Large intestine (tissue), 3 donors: ENCODE measurements around the gene SORT1. TPM values are rescaled to one million over a fixed set of nuclear protein-coding genes. Genes with fewer than 3 reads are reported as not detected.
A peak's percentile ranks its signal among the peaks of the same experiment; 100 is the strongest.
"Not testable (repeated sequence)": the region's sequence is repeated elsewhere in the genome, so short reads cannot be mapped to it uniquely, and the experiment has no call there.

Source experiments
- DNase-seq, 2 donors: peaks; one replicate each; pipeline versions ENCODE4 v3.0.0 to v3.0.0-alpha.2; 2013
- H3K27ac ChIP-seq: one replicate; pipeline ENCODE4 v1.5.1; 2013; ENCODE audit warnings: low read length
- H3K27me3 ChIP-seq: 2 replicates; pipeline ENCODE4 v1.6.1; 2013; ENCODE audit warnings: low read length; ENCODE audit not compliant: control insufficient read depth, insufficient read depth
- H3K36me3 ChIP-seq: 2 replicates; pipeline ENCODE4 v1.6.1; 2013; ENCODE audit warnings: low read length; ENCODE audit not compliant: control insufficient read depth, insufficient read depth
- H3K4me1 ChIP-seq: one replicate; pipeline ENCODE4 v1.6.1; 2013; ENCODE audit warnings: low read length; ENCODE audit not compliant: control insufficient read depth, insufficient read depth
- H3K4me3 ChIP-seq: one replicate; pipeline ENCODE4 v1.5.1; 2013; ENCODE audit warnings: low read length
- H3K9me3 ChIP-seq: one replicate; pipeline ENCODE4 v1.6.1; 2013; ENCODE audit warnings: mild to moderate bottlenecking, low read depth, low read length, moderate library complexity; ENCODE audit not compliant: control insufficient read depth
- WGBS: methylation state at CpG from one replicate; pipeline ENCODE4 v1.1.5; 2013; ENCODE audit warnings: low lambda C conversion rate; ENCODE audit not compliant: insufficient coverage; 5-methylcytosine and 5-hydroxymethylcytosine counted together
- polyA plus RNA-seq: library from polyadenylated mRNA; unstranded; fragments of 120-200 nt; gene quantifications from one replicate; pipeline ENCODE4 v1.2.1, GENCODE V29; 2013

SORT1 gene
- polyA plus RNA-seq, 1 donor, result 41.7 TPM

DNA sequence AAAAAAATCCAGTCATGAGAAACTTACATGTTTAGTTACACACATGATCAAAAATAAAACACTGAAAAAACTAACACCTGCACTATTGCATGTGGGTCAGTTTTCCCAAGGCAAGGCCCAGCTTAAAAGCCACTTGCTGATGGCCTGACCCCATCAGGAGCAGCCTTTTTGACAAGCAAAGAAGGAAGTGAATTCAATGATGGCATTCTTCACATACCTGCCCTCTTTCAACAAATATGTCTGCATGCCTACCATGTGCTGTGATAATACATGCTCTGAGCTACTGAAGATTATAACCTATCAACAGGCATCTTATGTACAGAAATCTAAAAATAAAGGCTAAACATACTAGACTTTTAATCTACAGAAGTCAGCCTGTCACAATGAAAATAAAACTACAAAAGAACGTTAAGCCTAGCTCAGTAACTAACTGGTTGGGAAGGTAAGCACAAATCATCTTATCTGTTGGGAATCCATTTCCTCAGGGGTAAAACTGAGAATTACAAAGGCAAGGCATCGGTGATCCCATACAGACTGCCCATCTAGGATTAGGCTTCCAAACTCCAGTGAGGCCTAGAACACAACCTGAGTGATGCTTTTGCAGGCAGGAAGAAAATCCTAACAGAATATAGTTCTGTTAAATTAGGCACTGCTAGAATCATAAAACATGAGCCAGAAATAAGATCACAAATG is 14.5 kb downstream of the SORT1 start:
- Histone ChIP-seq H3K4me3 (no peak overlapping the region), H3K27ac (no peak overlapping the region), H3K4me1 (no peaks in the 10 kb centered on the region), H3K9me3 (no peaks in the 10 kb centered on the region), H3K36me3 (no peaks in the 10 kb centered on the region), H3K27me3 (no peaks in the 10 kb centered on the region)
- no peak for DNase-seq
- WGBS, result no CpG with 5 or more reads among the region's 2 CpGs

DNA sequence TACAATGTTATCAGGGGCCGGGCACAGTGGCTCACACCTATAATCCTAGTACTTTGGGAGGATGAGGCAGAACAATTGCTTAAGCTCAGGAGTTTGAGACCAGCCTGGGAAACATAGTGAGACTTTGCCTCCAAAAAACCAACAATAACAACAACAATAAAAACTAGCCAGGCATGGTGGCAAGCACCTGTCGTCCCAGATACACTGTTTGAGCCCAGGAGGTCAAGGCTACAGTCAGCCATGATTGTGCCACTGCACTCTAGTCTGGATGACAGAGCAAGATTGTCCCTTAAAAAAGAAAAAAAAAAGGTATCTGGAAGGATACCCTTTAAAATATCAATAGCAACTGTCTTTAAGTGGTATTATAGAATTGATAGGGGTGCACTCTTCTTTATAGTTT is 16.1 kb downstream of the SORT1 start:
- no peaks in the 10 kb centered on the region for H3K36me3 ChIP-seq
- no CpG with 5 or more reads among the region's 2 CpGs for WGBS
- no peaks in the 10 kb centered on the region for H3K9me3 ChIP-seq
- no peaks in the 10 kb centered on the region for H3K27me3 ChIP-seq
- no peaks in the 10 kb centered on the region for H3K4me1 ChIP-seq
- no peak overlapping the region for H3K27ac ChIP-seq
- no peak overlapping the region for H3K4me3 ChIP-seq
- no peak for DNase-seq

DNA sequence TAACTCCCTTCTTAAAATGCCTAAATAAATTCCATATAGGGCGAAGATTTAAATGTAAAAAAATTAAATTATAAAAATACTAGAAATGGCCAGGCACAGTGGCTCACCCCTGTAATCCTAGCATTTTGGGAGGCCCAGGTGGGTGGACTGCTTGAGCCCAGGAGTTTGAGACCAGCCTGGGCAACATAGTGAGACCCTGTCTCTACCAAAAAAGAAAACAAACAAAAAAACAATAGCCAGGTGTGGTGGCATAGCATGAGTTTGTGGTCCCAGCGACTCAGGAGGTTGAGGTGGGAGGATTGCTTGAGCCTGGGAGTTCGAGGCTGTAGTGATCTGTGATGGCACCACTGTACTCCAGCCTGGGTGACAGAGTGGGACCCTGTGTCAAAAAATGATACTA is 17.8 kb downstream of the SORT1 start:
- WGBS, result 100% methylated on average over 1 of the region's 3 CpGs
- Histone ChIP-seq H3K4me3 (no peak overlapping the region), H3K27ac (no peak overlapping the region), H3K36me3 (no peaks in the 10 kb centered on the region), H3K4me1 (no peaks in the 10 kb centered on the region), H3K9me3 (peaks cover 3% of the 10 kb centered on the region), H3K27me3 (no peaks in the 10 kb centered on the region)
- DNase-seq, result no peak

DNA sequence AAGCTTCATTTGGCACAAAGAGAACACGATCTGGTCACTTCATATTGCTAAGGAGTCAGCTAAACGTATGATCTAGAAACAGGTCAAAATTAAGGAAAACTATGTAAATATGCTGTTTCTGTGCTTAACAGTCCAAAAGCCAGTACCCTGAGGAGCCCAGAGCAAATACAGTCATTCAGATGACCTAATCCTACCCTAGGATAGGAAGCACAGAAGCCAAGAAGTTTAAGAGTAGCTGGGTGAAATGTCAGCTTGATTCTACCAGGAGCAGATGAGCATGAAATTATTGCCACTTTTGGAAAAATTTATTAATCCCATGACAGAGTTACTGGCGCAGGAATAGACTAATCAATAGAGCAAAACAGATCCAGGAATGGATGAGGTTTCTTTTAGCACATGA is 18.3 kb downstream of the SORT1 start:
- WGBS, result 90% methylated on average over 1 of the region's 3 CpGs
- peaks cover 3% of the 10 kb centered on the region for H3K9me3 ChIP-seq
- no peaks in the 10 kb centered on the region for H3K36me3 ChIP-seq
- H3K27me3 ChIP-seq, result no peaks in the 10 kb centered on the region
- H3K4me1 ChIP-seq, result no peaks in the 10 kb centered on the region
- DNase-seq, result no peak
- H3K4me3 ChIP-seq, result no peak overlapping the region
- H3K27ac ChIP-seq, result no peak overlapping the region

DNA sequence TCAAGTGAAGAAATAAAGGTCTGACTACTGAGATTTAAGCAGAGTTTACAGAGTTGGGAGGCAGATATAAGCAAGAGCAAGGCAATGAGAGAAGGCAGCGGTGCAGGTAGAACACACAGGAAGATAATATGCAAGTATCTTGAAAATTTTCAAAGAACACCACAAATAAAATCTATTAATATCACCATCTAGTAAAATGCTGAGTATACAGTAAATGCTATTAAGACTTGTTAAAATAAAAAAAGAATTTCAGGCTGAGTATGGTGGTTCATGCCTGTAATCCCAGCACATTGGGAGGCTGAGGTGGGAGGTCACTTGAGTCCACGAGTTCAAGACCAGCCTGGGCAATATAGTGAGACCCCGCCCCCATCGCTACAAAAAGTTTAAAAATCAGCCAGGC is 20.0 kb downstream of the SORT1 start:
- Histone ChIP-seq H3K4me3 (no peak overlapping the region), H3K36me3 (no peaks in the 10 kb centered on the region), H3K27ac (no peak overlapping the region), H3K27me3 (no peaks in the 10 kb centered on the region), H3K9me3 (peaks cover 3% of the 10 kb centered on the region), H3K4me1 (peaks cover 6% of the 10 kb centered on the region)
- 100% methylated on average over 1 of the region's 4 CpGs for WGBS
- DNase-seq, result no peak

DNA sequence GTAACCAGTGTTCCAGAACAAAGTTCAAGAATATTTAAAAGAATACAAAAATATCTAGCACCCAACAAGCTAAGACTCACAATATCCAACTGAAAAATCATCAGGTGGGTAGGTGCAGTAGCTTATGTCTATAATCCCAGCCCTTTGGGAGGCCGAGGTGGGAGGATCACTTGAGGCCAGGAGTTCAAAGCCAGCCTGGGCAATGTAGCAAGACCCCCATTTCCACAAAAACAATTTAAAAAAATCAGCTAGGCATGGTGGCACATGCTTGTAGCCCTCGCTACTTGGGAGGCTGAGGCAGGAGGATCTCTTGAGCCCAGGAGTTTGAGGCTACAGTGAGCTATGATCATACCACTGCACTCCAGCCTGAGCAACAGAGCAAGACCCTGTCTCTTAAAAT is 24.0 kb downstream of the SORT1 start:
- not testable (repeated sequence) for DNase-seq, H3K27me3 ChIP-seq, H3K4me3 ChIP-seq, H3K36me3 ChIP-seq, H3K9me3 ChIP-seq, H3K27ac ChIP-seq
- H3K4me1 ChIP-seq, result peaks cover 12% of the 10 kb centered on the region
- 100% methylated on average over 1 of the region's 2 CpGs for WGBS

DNA sequence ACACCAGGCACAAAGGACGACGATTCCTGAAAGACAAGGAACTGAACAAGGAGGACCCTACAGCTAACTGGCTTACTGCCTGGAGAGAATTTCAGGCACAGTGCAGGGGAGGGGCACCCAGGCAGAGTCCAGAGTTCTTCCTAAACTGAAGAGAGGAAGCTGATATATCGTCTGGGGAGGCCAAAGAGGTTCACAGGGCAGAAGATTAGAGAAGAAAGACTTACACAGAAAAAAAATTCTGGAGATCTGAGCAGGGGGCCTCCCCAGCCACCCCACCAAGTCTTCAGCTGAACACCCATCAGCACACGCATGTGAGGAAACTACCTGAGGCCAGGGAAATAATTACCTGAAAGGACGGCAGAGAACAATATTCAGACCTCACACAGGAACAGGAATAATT is 24.6 kb downstream of the SORT1 start:
- peak in 1 of 2 donors; percentile 72 for DNase-seq
- Histone ChIP-seq H3K27ac (peak overlapping the region; percentile 30), H3K36me3 (peaks cover 5% of the 10 kb centered on the region), H3K9me3 (peaks cover 3% of the 10 kb centered on the region), H3K4me1 (peaks cover 12% of the 10 kb centered on the region), H3K4me3 (no peak overlapping the region), H3K27me3 (no peaks in the 10 kb centered on the region)
- no CpG with 5 or more reads among the region's 5 CpGs for whole genome bisulfite sequencing

DNA sequence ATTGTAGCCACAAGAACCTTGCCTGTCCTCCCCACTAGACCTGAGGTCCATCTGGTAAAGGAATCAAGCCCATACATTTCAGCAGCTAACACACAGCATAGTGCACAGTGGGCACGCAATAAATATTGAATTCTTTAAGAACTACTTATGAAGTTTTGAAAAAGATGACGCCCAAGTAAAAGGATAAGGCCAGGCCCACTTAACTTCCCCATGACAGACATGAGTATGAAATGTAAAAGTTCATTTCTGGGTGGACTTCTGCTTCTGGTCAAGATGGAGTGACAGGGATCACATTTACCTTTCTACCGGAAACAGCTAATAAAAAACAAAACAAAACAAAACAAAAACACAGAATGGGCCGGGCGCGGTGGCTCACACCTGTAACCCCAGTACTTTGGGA is 25.4 kb downstream of the SORT1 start:
- Histone ChIP-seq H3K27me3 (no peaks in the 10 kb centered on the region), H3K4me3 (no peak overlapping the region), H3K27ac (no peak overlapping the region), H3K9me3 (peaks cover 3% of the 10 kb centered on the region), H3K4me1 (peaks cover 12% of the 10 kb centered on the region), H3K36me3 (peaks cover 7% of the 10 kb centered on the region)
- 100% methylated on average over 1 of the region's 6 CpGs for WGBS
- no peak for DNase-seq

DNA sequence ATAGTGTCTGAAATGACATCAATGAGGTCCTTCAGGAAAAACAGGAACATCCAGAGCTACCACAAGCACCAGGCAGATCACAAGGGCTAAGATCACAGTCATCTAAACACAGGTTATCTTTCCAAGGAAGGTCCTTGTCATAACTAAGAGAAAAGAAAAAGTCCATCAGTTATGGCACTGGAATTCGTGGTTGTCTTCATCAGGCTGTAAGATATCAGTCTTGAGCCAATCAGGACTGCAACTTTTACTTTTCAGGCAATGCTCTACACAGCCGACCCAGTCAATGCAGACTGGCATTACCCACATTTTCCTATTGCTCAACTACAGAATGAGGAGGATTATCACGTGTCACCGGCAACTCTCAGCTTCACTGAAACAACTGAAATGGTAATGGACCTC is 26.4 kb downstream of the SORT1 start:
- no peaks in the 10 kb centered on the region for H3K27me3 ChIP-seq
- DNase-seq, result peak; percentile 44 to 61
- H3K27ac ChIP-seq, result peak overlapping the region; percentile 11
- no peak overlapping the region for H3K4me3 ChIP-seq
- WGBS, result no CpG with 5 or more reads among the region's 4 CpGs
- H3K9me3 ChIP-seq, result peaks cover 3% of the 10 kb centered on the region
- peaks cover 14% of the 10 kb centered on the region for H3K36me3 ChIP-seq
- H3K4me1 ChIP-seq, result peaks cover 12% of the 10 kb centered on the region

DNA sequence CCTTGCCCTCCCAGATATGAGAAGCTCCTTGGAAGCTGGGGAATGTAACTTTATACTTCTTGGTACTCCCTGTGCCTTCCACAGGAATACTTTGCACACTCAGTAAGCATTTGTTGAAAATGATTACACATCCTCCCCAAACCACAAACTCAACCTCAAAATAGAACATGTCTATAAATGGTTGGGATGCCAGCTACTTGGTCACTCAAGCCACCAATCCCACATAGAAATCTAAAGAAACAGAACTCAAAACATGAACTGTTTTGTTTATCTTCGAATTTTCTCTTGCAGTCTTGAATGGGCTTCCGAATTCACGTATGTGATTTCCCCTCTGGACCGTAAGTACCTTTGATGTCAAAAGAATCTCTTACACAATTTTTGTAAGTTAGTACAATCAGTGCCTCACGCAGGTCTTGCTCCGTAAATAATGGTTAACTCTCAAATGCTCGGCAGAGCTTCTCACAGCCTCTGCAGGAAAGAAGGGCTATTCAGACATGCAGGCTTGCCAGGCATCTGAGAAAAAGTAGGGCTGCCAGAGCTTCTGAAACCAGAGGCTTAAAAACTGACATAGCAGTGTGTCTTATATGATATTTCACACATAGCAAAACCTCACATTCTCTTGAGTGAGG is 26.9 kb downstream of the SORT1 start:
- Histone ChIP-seq H3K36me3 (peaks cover 19% of the 10 kb centered on the region), H3K27ac (peak overlapping the region; percentile 11), H3K4me1 (peaks cover 12% of the 10 kb centered on the region), H3K4me3 (no peak overlapping the region), H3K9me3 (peaks cover 3% of the 10 kb centered on the region), H3K27me3 (no peaks in the 10 kb centered on the region)
- DNase-seq, result no peak
- no CpG with 5 or more reads among the region's 7 CpGs for WGBS
